HepG2 (cell line): Measurements from ENCODE around the gene TMEM151A. TPM values are rescaled to one million over a fixed set of nuclear protein-coding genes. Genes with fewer than 3 reads are reported as not detected.

ENCODE experiments used
- AKAP8 ChIP-seq: sonication (generic); formaldehyde crosslinking; IDR thresholded peaks from 2 replicates; pipeline ENCODE4 v1.5.1; 2020; ENCODE audit warnings: mild to moderate bottlenecking, missing genetic modification reagents
- CTCF ChIP-seq: sonication (generic); formaldehyde crosslinking; IDR thresholded peaks from 2 replicates; pipeline ENCODE4 v1.5.0; 2020; ENCODE audit warnings: mild to moderate bottlenecking, missing genetic modification reagents, moderate library complexity
- ELF3 ChIP-seq: IDR thresholded peaks from 2 replicates; pipeline ENCODE4 v1.6.1; 2016; ENCODE audit warnings: missing genetic modification reagents, missing compliant biosample characterization
- FOXA1 ChIP-seq, 2 experiments: fragments of 450-650 bp in 1 of 2; sonication (generic) in 1 of 2; formaldehyde crosslinking in 1 of 2; IDR thresholded peaks; 2 replicates each; pipeline versions ENCODE4 v1.4.0 to v1.6.1; 2016 to 2020; ENCODE audit warnings: missing genetic modification reagents in 1 of 2
- FOXK1 ChIP-seq: sonication (generic); formaldehyde crosslinking; IDR thresholded peaks from 2 replicates; pipeline ENCODE4 v1.4.0; 2020; ENCODE audit warnings: low read depth, missing genetic modification reagents, borderline replicate concordance
- IKZF1 ChIP-seq: fragments of 450-650 bp; IDR thresholded peaks from 2 replicates; pipeline ENCODE4 v1.7.1; 2016
- KLF13 ChIP-seq: sonication (generic); formaldehyde crosslinking; IDR thresholded peaks from 2 replicates; pipeline ENCODE4 v1.4.0; 2020; ENCODE audit warnings: mild to moderate bottlenecking, missing genetic modification reagents
- POLR2G ChIP-seq: fragments of 200-400 bp; formaldehyde crosslinking; IDR thresholded peaks from 2 replicates; pipeline ENCODE4 v1.6.1; 2018; ENCODE audit warnings: mild to moderate bottlenecking, low read depth, low read length, moderate library complexity
- RCOR2 ChIP-seq: IDR thresholded peaks from 2 replicates; pipeline ENCODE4 v1.6.1; 2016; ENCODE audit warnings: missing biosample characterization, missing genetic modification reagents
- RFXAP ChIP-seq: sonication (generic); formaldehyde crosslinking; IDR thresholded peaks from 2 replicates; pipeline ENCODE4 v1.4.0; 2020; ENCODE audit warnings: missing genetic modification reagents, borderline replicate concordance
- SALL1 ChIP-seq: sonication (generic); formaldehyde crosslinking; IDR thresholded peaks from 2 replicates; pipeline ENCODE4 v1.8.0; 2022; ENCODE audit warnings: mild to moderate bottlenecking, missing genetic modification reagents
- SIX4 ChIP-seq: sonication (generic); formaldehyde crosslinking; IDR thresholded peaks from 2 replicates; pipeline ENCODE4 v1.4.0; 2020; ENCODE audit warnings: missing genetic modification reagents
- SRSF1 ChIP-seq: fragments of 200-400 bp; formaldehyde crosslinking; optimal IDR thresholded peaks from 2 replicates; pipeline ENCODE3; 2017; ENCODE audit warnings: mild to moderate bottlenecking, low read depth, low read length, moderate library complexity
- ZBTB8A ChIP-seq: sonication (generic); formaldehyde crosslinking; IDR thresholded peaks from 2 replicates; pipeline ENCODE4 v1.4.0; 2020; ENCODE audit warnings: mild to moderate bottlenecking, low read depth, missing genetic modification reagents, borderline replicate concordance
- ZHX1 ChIP-seq: sonication (generic); formaldehyde crosslinking; IDR thresholded peaks from 2 replicates; pipeline ENCODE4 v1.8.1; 2022; ENCODE audit warnings: low read depth, mild to moderate bottlenecking, missing genetic modification reagents
- ZMAT3 ChIP-seq: sonication (generic); formaldehyde crosslinking; conservative IDR thresholded peaks from 2 replicates; pipeline ENCODE4 v1.7.0; 2021; ENCODE audit warnings: missing genetic modification reagents
- ZNF224 ChIP-seq: sonication (generic); formaldehyde crosslinking; IDR thresholded peaks from 2 replicates; pipeline ENCODE4 v1.5.0; 2020; ENCODE audit warnings: mild to moderate bottlenecking, missing genetic modification reagents
- ZNF232 ChIP-seq: sonication (generic); formaldehyde crosslinking; IDR thresholded peaks from 2 replicates; pipeline ENCODE4 v1.4.0; 2020; ENCODE audit warnings: missing genetic modification reagents, borderline replicate concordance
- ZNF24 ChIP-seq: fragments of 450-650 bp; IDR thresholded peaks from 2 replicates; pipeline ENCODE4 v1.6.1; 2017; ENCODE audit warnings: antibody characterized with exemption, mild to moderate bottlenecking
- ZNF430 ChIP-seq: sonication (generic); formaldehyde crosslinking; IDR thresholded peaks from 2 replicates; pipeline ENCODE4 v1.9.0; 2021; ENCODE audit warnings: mild to moderate bottlenecking, missing genetic modification reagents
- ZNF549 ChIP-seq: sonication (generic); formaldehyde crosslinking; IDR thresholded peaks from 2 replicates; pipeline ENCODE4 v1.5.0; 2020; ENCODE audit warnings: missing genetic modification reagents
- ZNF709 ChIP-seq: sonication (generic); formaldehyde crosslinking; IDR thresholded peaks from 2 replicates; pipeline ENCODE4 v1.5.0; 2020; ENCODE audit warnings: mild to moderate bottlenecking, missing genetic modification reagents
- ZNF768 ChIP-seq: sonication (generic); formaldehyde crosslinking; IDR thresholded peaks from 2 replicates; pipeline ENCODE4 v1.4.0; 2020; ENCODE audit warnings: missing genetic modification reagents
- ZNF772 ChIP-seq: sonication (generic); formaldehyde crosslinking; IDR thresholded peaks from 2 replicates; pipeline ENCODE4 v1.5.0; 2020; ENCODE audit warnings: mild to moderate bottlenecking, missing genetic modification reagents
- ZNF773 ChIP-seq: sonication (generic); formaldehyde crosslinking; IDR thresholded peaks from 2 replicates; pipeline ENCODE4 v1.4.0; 2020; ENCODE audit warnings: missing genetic modification reagents, borderline replicate concordance
- ZNF784 ChIP-seq: sonication (generic); formaldehyde crosslinking; IDR thresholded peaks from 2 replicates; pipeline ENCODE4 v1.5.1; 2020; ENCODE audit warnings: missing genetic modification reagents, mild to moderate bottlenecking, borderline replicate concordance
- ZSCAN29 ChIP-seq: sonication (generic); formaldehyde crosslinking; conservative IDR thresholded peaks from 2 replicates; pipeline ENCODE4 v1.4.0; 2020; ENCODE audit warnings: mild to moderate bottlenecking, missing genetic modification reagents
- polyA plus RNA-seq, 8 experiments: library from polyadenylated mRNA; depleted of rRNA in 3 of 8; stranded (reverse) in 7 of 8; unstranded in 1 of 8; fragments of >200 nt; fragmentation: Illumina TruSeq in 4 of 8; extraction: Trizol in 4 of 8; gene quantifications; 2 replicates each; pipeline versions ENCODE4 v1.2.1 to v1.2.3, GENCODE V29; 2011 to 2016; ENCODE audit warnings: low read depth in 4 of 8, missing spikeins in 1 of 8, mixed read lengths in 1 of 8; ENCODE audit not compliant: insufficient read depth in 1 of 8
- total RNA-seq, 5 experiments: library from RNA; depleted of rRNA; stranded (reverse); fragments of >200 nt; fragmentation: Illumina TruSeq; extraction: Trizol; gene quantifications; 2 replicates each; pipeline ENCODE4 v1.2.3, GENCODE V29; 2016; ENCODE audit warnings: low read depth in 1 of 5

TMEM151A gene
- total and polyA plus RNA-seq, 2 of the 13 experiments (the other 11 are each of a cell fraction or from before 2014, with no cell fraction given) = 0.18 to 0.33 TPM

GRCh38 chr11:66268952-66269905 lies 22.5 kb upstream of the TMEM151A start (continued):
- TF ChIP-seq FOXA1 (IDR thresholded peaks at IDR 0.05) (no peak), FOXA1 (CRISPR knock-in tag; IDR thresholded peaks at IDR 0.05) (no peak), ZNF224 (CRISPR knock-in tag) (0 out of 2 replicates have a peak, but pooled peaks have one; percentile 70), ZNF232 (CRISPR knock-in tag) (no peak), ZNF709 (CRISPR knock-in tag) (no peak), POLR2G (no peak), CTCF (CRISPR knock-in tag) (peak; percentile 10; the same call in 1 of the 2 replicates), SRSF1 (no peak), AKAP8 (CRISPR knock-in tag) (no peak), ZSCAN29 (CRISPR knock-in tag) (no peak), ZMAT3 (CRISPR knock-in tag) (no peak), FOXK1 (CRISPR knock-in tag) (no peak), ZNF784 (no peak), SALL1 (CRISPR knock-in tag) (no peak), ZNF773 (CRISPR knock-in tag) (no peak), KLF13 (no peak), IKZF1 (no peak), ZNF24 (no peak), RCOR2 (CRISPR knock-in tag) (no peak), ZNF430 (CRISPR knock-in tag) (no peak), ZBTB8A (CRISPR knock-in tag) (no peak), ZNF549 (CRISPR knock-in tag) (no peak), ELF3 (CRISPR knock-in tag) (no peak), ZHX1 (CRISPR knock-in tag) (no peak), ZNF772 (0 out of 2 replicates have a peak, but pooled peaks have one; percentile 5), RFXAP (CRISPR knock-in tag) (0 out of 2 replicates have a peak, but pooled peaks have one; percentile 50), SIX4 (CRISPR knock-in tag) (no peak), ZNF768 (CRISPR knock-in tag) (no peak)
